Endothelial cell of umbilical vein (primary cell): ENCODE results near the gene WHRN. TPM values are rescaled to one million over a fixed set of nuclear protein-coding genes. Genes with fewer than 3 reads are reported as not detected.

Source experiments
- BruUV-seq: library from RNA; stranded (reverse); fragments of 400-500 nt; replicated peaks from 2 replicates; lab custom pipeline; 2021; lab: Mats Ljungman, UMichigan
- CTCF ChIA-PET: fragments of 300-600, 350-600 bp; sonication (Branson Sonifier 250); formaldehyde crosslinking; loops from one replicate; lab custom pipeline; 2021; ENCODE audit warnings: antibody characterized with exemption, inconsistent platforms; lab: Charles Lee
- POLR2A ChIA-PET: fragments of 300-600, 350-600 bp; sonication (Branson Sonifier 250); formaldehyde crosslinking; loops from one replicate; lab custom pipeline; 2021; ENCODE audit warnings: antibody characterized with exemption, inconsistent platforms; lab: Charles Lee
- DNase-seq: peaks from one replicate; pipeline ENCODE4 v3.0.0-alpha.2; 2011; ENCODE audit warnings: low read depth, low spot score
- FAIRE-seq: peaks from 2 replicates; lab custom pipeline; 2011; peaks lifted over from hg19 to GRCh38; lab: Jason Lieb, UNC
- H2AFZ ChIP-seq: 2 replicates; pipeline ENCODE4 v1.6.0; 2012; ENCODE audit warnings: low read depth, low read length, control low read depth, inconsistent platforms
- H3K27ac ChIP-seq: 2 replicates; pipeline ENCODE4 v1.5.1; 2011; ENCODE audit warnings: low read depth, mild to moderate bottlenecking, control low read depth, low read length, moderate library complexity; ENCODE audit not compliant: insufficient read depth
- H3K27me3 ChIP-seq, 2 experiments: 2 replicates each; pipeline versions ENCODE4 v1.6.0 to v1.6.1; 2011; ENCODE audit warnings: low read length in 2 of 2, mixed read lengths in 1 of 2; ENCODE audit not compliant: control insufficient read depth in 2 of 2, insufficient read depth in 2 of 2
- H3K36me3 ChIP-seq, 2 experiments: 2 replicates in 1 of 2; 3 replicates in 1 of 2; pipeline ENCODE4 v1.5.1; 2011; ENCODE audit warnings: low read length in 2 of 2, mild to moderate bottlenecking in 1 of 2, moderate library complexity in 1 of 2; ENCODE audit not compliant: control insufficient read depth in 2 of 2, insufficient read depth in 2 of 2; ENCODE audit errors: extremely low read depth in 1 of 2
- H3K4me1 ChIP-seq: 3 replicates; pipeline ENCODE4 v1.5.1; 2011; ENCODE audit warnings: mild to moderate bottlenecking, low read length; ENCODE audit not compliant: control insufficient read depth, insufficient read depth; ENCODE audit errors: extremely low read depth
- H3K4me2 ChIP-seq: 2 replicates; pipeline ENCODE4 v1.6.1; 2011; ENCODE audit warnings: low read length, control low read depth, mixed read lengths; ENCODE audit not compliant: insufficient read depth
- H3K4me3 ChIP-seq, 3 experiments: fragments of 200-600 bp in 1 of 3; sonication (generic), shearing (Covaris generic) in 1 of 3; replicated peaks in 1 of 3; 2 replicates each; pipeline ENCODE4 v1.5.1; 2011 to 2016; ENCODE audit warnings: control low read depth in 3 of 3, low read length in 3 of 3, mild to moderate bottlenecking in 2 of 3, inconsistent platforms in 1 of 3, low read depth in 1 of 3, moderate library complexity in 1 of 3; ENCODE audit not compliant: insufficient read depth in 1 of 3
- H3K79me2 ChIP-seq: 2 replicates; pipeline ENCODE4 v1.6.0; 2012; ENCODE audit warnings: low read length, inconsistent platforms; ENCODE audit not compliant: control insufficient read depth, insufficient read depth
- H3K9ac ChIP-seq: replicated peaks from 2 replicates; pipeline ENCODE3; 2011; ENCODE audit warnings: low read length, control low read depth; ENCODE audit not compliant: insufficient read depth; ENCODE audit errors: extremely low read depth
- H3K9me1 ChIP-seq: replicated peaks from 3 replicates; pipeline ENCODE4 v1.6.0; 2011; ENCODE audit warnings: mild to moderate bottlenecking, low read length; ENCODE audit not compliant: control insufficient read depth, insufficient read depth; ENCODE audit errors: extremely low read depth
- H3K9me3 ChIP-seq: replicated peaks from 2 replicates; pipeline ENCODE4 v1.5.1; 2012; ENCODE audit warnings: low read length, inconsistent platforms; ENCODE audit not compliant: control insufficient read depth, insufficient read depth
- H4K20me1 ChIP-seq: replicated peaks from 2 replicates; pipeline ENCODE3; 2011; ENCODE audit warnings: mild to moderate bottlenecking, low read length; ENCODE audit not compliant: control insufficient read depth, insufficient read depth; ENCODE audit errors: extremely low read depth
- CTCF ChIP-seq, 2 donors: IDR thresholded peaks; 1 replicate in 1 of 2; 2 replicates in 1 of 2; pipeline ENCODE4 v1.5.1; 2011; ENCODE audit warnings: low read length in 2 of 2, mild to moderate bottlenecking in 2 of 2, moderate library complexity in 2 of 2, control low read depth in 1 of 2, inconsistent platforms in 1 of 2, low read depth in 1 of 2; ENCODE audit not compliant: insufficient read depth in 1 of 2; ENCODE audit errors: extremely low read depth in 1 of 2
- EZH2 ChIP-seq: IDR thresholded peaks from 2 replicates; pipeline ENCODE4 v1.6.1; 2012; ENCODE audit warnings: borderline replicate concordance, low read depth, mild to moderate bottlenecking, moderate library complexity, low read length, inconsistent platforms; ENCODE audit not compliant: severe bottlenecking
- FOS ChIP-seq: IDR thresholded peaks from 2 replicates; pipeline ENCODE4 v1.6.1; 2011; ENCODE audit warnings: mild to moderate bottlenecking, low read length, moderate library complexity, borderline replicate concordance; ENCODE audit not compliant: insufficient read depth
- GATA2 ChIP-seq: IDR thresholded peaks from 2 replicates; pipeline ENCODE4 v1.7.0; 2011; ENCODE audit warnings: low read depth, mild to moderate bottlenecking, moderate library complexity, mixed read lengths, low read length; ENCODE audit not compliant: insufficient read length, insufficient read depth
- JUN ChIP-seq: IDR thresholded peaks from 2 replicates; pipeline ENCODE4 v1.6.1; 2011; ENCODE audit warnings: borderline replicate concordance, low read depth; ENCODE audit not compliant: insufficient read length, insufficient read depth
- MAX ChIP-seq: IDR thresholded peaks from 2 replicates; pipeline ENCODE4 v1.6.1; 2011; ENCODE audit not compliant: insufficient read depth, insufficient read length
- MYC ChIP-seq: IDR thresholded peaks from one replicate; pipeline ENCODE4 v1.6.1; 2011; ENCODE audit warnings: mild to moderate bottlenecking, low read depth, low read length
- POLR2A ChIP-seq: IDR thresholded peaks from 2 replicates; pipeline ENCODE4 v1.6.1; 2012; ENCODE audit warnings: low read depth, mild to moderate bottlenecking, control low read depth, low read length
- POLR2AphosphoS5 ChIP-seq: IDR thresholded peaks from 2 replicates; pipeline ENCODE4 v1.6.1; 2012; ENCODE audit warnings: low read depth, mild to moderate bottlenecking, control low read depth, low read length, moderate library complexity; ENCODE audit not compliant: insufficient read depth
- dilution Hi-C: fragments of 300-500 bp; cut with MboI; formaldehyde crosslinking; loops from one replicate; pipeline ENCODE4 v1.15.0; 2019; ENCODE audit warnings: low sequenced_read_pairs; ENCODE audit not compliant: extremely low pct_ligation_motif_present
- intact Hi-C: fragments of 100-400 bp; cut with micrococcal nuclease; formaldehyde crosslinking; loops from one replicate; pipeline ENCODE4 v1.10.0; 2022
- polyA plus RNA-seq, 4 experiments: library from polyadenylated mRNA; depleted of rRNA in 3 of 4; stranded (reverse) in 3 of 4; unstranded in 1 of 4; fragments of >200 nt; gene quantifications; 2 replicates each; pipeline versions ENCODE4 v1.2.1 to v1.2.3, GENCODE V29; 2011 to 2012; ENCODE audit warnings: missing spikeins in 1 of 4
- total RNA-seq: library from RNA; stranded (reverse); gene quantifications from 2 replicates; pipeline ENCODE4 v1.2.3, GENCODE V29; 2021

The WHRN gene
- total and polyA plus RNA-seq, 2 donors (not counting 3 experiments of a cell fraction or from before 2014, with no cell fraction given), result 0.35 to 0.69 TPM

GRCh38 chr9:114431003-114431402 lies 74.3 kb downstream of the WHRN start:
- Histone ChIP-seq H4K20me1 (no peaks in the 10 kb centered on the region), H2AFZ (no peak overlapping the region), H3K9me3 (no peaks in the 10 kb centered on the region), H3K9ac (no peak overlapping the region), H3K36me3 (no peaks in the 10 kb centered on the region), H3K27ac (no peak overlapping the region), H3K27me3 (peaks cover 3 to 4% of the 10 kb centered on the region in 2 experiments), H3K4me1 (no peaks in the 10 kb centered on the region), H3K9me1 (no peaks in the 10 kb centered on the region), H3K79me2 (no peaks in the 10 kb centered on the region), H3K4me3 (no peak overlapping the region), H3K4me2 (no peak overlapping the region)
- DNase-seq, result no peak
- dilution Hi-C loops (no loop called here), intact Hi-C loops (loop anchor here (5.0 kb wide), 1 partner anchor 76 kb away; the partner anchor contains the start of gene WHRN)
- no peak for FAIRE-seq
- BruUV-seq, result no TSS peak
- ChIA-PET POLR2A (no interaction called here), CTCF (interaction anchor here (10.9 kb wide), 1 partner anchor 222 kb away, joined by 159 read pairs; no protein-coding TSS in a partner anchor)
- TF ChIP-seq GATA2 (no peak), JUN (no peak), MYC (no peak), POLR2A (no peak), MAX (no peak), FOS (no peak), CTCF (IDR thresholded peaks at IDR 0.05; ENCODE audit: extremely low read depth in 1 of 2, insufficient read depth in 1 of 2, low read depth in 1 of 2, low read length in 2 of 2) (no peak), EZH2 (no peak), POLR2AphosphoS5 (no peak)
